CD4-positive, alpha-beta T cell (primary cell): ENCODE results near the gene EFCAB8. TPM values are rescaled to one million over a fixed set of nuclear protein-coding genes. Genes with fewer than 3 reads are reported as not detected.

Experiments
- ATAC-seq: fragments of 200-7000 bp; cut with Tn5 transposase; one replicate; pipeline ENCODE4 v1.10.0; 2022; ENCODE audit warnings: mild to moderate bottlenecking; ENCODE audit not compliant: poor library complexity
- CTCF ChIA-PET: fragments of 350-600 bp; sonication (Branson Sonifier 250); formaldehyde crosslinking; loops from one replicate; lab custom pipeline; 2021; ENCODE audit warnings: antibody characterized with exemption, inconsistent platforms; lab: Charles Lee
- POLR2A ChIA-PET: fragments of 350-600 bp; sonication (Branson Sonifier 250); formaldehyde crosslinking; loops from one replicate; lab custom pipeline; 2021; ENCODE audit warnings: antibody characterized with exemption, inconsistent platforms; lab: Charles Lee
- DNase-seq, 14 experiments: peaks; one replicate each; pipeline ENCODE4 v3.0.0-alpha.2; 2013 to 2020; ENCODE audit warnings: mixed read lengths in 2 of 14
- H3K27ac ChIP-seq, 2 donors: one replicate each; pipeline versions ENCODE4 v1.5.1 to v1.7.0; 2013; ENCODE audit warnings: low read length in 2 of 2, low read depth in 1 of 2, mild to moderate bottlenecking in 1 of 2
- H3K27me3 ChIP-seq, 2 experiments: 1 replicate in 1 of 2; 2 replicates in 1 of 2; pipeline versions ENCODE4 v1.6.1 to v1.7.0; 2013; ENCODE audit warnings: low read length in 2 of 2, control low read depth in 1 of 2, mild to moderate bottlenecking in 1 of 2, moderate library complexity in 1 of 2; ENCODE audit not compliant: insufficient read depth in 2 of 2, control insufficient read depth in 1 of 2
- H3K36me3 ChIP-seq: one replicate; pipeline ENCODE4 v1.6.1; 2013; ENCODE audit warnings: low read length, control low read depth; ENCODE audit not compliant: insufficient read depth
- H3K4me1 ChIP-seq: one replicate; pipeline ENCODE4 v1.6.1; 2013; ENCODE audit warnings: low read length, control low read depth; ENCODE audit not compliant: insufficient read depth
- H3K4me3 ChIP-seq: one replicate; pipeline ENCODE4 v1.5.1; 2013; ENCODE audit warnings: mild to moderate bottlenecking, low read length, moderate library complexity
- H3K9me3 ChIP-seq, 2 experiments: 1 replicate in 1 of 2; 2 replicates in 1 of 2; pipeline versions ENCODE4 v1.6.1 to v1.7.0; 2013; ENCODE audit warnings: low read length in 2 of 2, mild to moderate bottlenecking in 2 of 2, control low read depth in 1 of 2, moderate library complexity in 1 of 2; ENCODE audit not compliant: control insufficient read depth in 1 of 2, insufficient read depth in 1 of 2
- H3K27ac Mint-ChIP-seq: one replicate; pipeline ENCODE4 v1.8.0; 2020; ENCODE audit warnings: mixed read lengths
- H3K27me3 Mint-ChIP-seq: one replicate; pipeline ENCODE4 v1.8.0; 2021; ENCODE audit warnings: mixed read lengths
- H3K36me3 Mint-ChIP-seq: one replicate; pipeline ENCODE4 v1.8.0; 2021; ENCODE audit warnings: low read depth, mixed read lengths
- H3K4me1 Mint-ChIP-seq: one replicate; pipeline ENCODE4 v1.8.0; 2021; ENCODE audit warnings: low read depth, mixed read lengths
- H3K4me3 Mint-ChIP-seq: one replicate; pipeline ENCODE4 v1.8.0; 2020; ENCODE audit warnings: mild to moderate bottlenecking, mixed read lengths
- H3K9me3 Mint-ChIP-seq: one replicate; pipeline ENCODE4 v1.8.0; 2020; ENCODE audit warnings: mixed read lengths
- intact Hi-C, 2 experiments: fragments of 100-400 bp; cut with DNase I in 1 of 2; cut with micrococcal nuclease in 1 of 2; formaldehyde crosslinking; loops; one replicate each; pipeline versions ENCODE4 v1.15.1 to v1.9.0; 2023 to 2025; cut with DNase I, micrococcal nuclease
- polyA plus RNA-seq, 2 donors: library from polyadenylated mRNA; unstranded; fragments of 120-200 nt; gene quantifications; one replicate each; pipeline ENCODE4 v1.2.1, GENCODE V29; 2013
- total RNA-seq, 174 experiments: library from RNA in 2 of 174; stranded (reverse) in 2 of 174; gene quantifications; one replicate each; pipeline ENCODE4 v1.2.3 and lab custom pipeline; 2021 to 2026
- TF ChIP-seq, protein P1 (sequence below): fragments of 200-600 bp; IDR thresholded peaks from one replicate; pipeline ENCODE4 v1.8.0; 2022; ENCODE audit warnings: antibody characterized with exemption, mild to moderate bottlenecking

The EFCAB8 gene, protein sequence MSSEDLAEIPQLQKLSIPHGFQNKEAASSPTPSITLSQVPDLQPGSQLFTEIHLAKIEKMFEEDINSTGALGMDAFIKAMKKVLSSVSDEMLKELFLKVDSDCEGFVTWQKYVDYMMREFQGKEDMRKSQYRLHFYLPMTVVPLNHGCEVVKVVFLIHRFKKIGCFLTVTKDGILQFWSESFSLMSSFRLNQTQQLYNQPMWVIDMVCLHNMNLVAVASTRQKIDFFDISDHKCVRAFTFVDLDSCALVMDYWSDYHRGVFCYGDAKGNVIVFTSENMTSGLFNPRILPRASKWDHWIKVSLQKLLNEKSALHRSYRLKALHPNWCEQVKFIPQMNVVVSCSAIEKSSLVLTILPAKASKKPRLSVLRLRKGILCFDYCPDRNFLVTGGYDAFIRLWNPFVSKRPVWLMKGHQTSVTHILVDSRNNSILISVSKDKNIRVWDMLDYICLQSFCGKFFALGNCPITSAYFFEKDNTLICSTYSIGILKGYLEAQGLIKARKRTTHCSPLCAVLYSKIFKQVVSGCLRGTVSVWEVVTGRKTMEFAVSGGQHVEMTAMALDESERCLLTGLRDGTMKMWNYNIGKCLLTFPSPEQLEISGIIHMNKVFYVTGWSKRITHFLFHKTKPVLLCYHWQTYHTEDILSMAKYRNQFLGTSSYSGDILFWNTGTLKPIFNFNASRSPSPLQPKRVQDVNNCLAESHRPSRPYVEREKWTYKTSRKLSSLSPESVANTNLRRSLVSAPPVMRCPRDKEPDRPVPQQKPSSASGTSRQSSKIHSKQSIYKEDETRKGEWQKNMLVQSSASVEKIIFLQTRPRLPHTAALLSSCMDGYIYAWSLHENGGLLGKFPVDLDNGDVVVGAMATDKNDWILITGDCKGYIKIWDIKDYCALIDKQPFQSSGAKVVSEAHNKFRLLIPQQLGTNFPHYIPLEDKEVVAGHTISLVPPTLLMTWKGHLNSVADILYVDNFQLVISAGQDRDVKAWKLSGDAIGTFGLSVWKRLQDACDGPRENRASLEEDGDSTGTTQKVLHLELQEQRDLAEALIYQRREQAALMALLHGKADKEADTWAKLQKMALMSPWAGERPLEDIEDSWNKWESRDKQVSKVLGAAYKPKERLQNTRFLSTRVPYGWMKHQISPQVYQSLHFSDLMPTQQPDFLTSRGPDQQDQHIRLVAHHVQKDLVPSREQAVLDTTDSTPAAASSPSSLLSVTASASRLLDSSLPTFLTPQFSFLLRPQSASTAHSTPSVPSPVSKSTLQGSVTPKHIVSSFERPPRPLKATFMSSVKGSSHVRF
- 1 to 10 TPM in 1 of 2 experiments, under 1 TPM in 1; 0.81 to 2.5 TPM for total RNA-seq
- polyA plus RNA-seq (2013, experiment 1 of 2) = 0.59 TPM
- polyA plus RNA-seq (2013, experiment 2 of 2) = 0.46 TPM
- total RNA-seq (lab: John Stamatoyannopoulos, UW) = 0.25 to 6.9 (median 1.8) reads per million in 172 experiments

DNA sequence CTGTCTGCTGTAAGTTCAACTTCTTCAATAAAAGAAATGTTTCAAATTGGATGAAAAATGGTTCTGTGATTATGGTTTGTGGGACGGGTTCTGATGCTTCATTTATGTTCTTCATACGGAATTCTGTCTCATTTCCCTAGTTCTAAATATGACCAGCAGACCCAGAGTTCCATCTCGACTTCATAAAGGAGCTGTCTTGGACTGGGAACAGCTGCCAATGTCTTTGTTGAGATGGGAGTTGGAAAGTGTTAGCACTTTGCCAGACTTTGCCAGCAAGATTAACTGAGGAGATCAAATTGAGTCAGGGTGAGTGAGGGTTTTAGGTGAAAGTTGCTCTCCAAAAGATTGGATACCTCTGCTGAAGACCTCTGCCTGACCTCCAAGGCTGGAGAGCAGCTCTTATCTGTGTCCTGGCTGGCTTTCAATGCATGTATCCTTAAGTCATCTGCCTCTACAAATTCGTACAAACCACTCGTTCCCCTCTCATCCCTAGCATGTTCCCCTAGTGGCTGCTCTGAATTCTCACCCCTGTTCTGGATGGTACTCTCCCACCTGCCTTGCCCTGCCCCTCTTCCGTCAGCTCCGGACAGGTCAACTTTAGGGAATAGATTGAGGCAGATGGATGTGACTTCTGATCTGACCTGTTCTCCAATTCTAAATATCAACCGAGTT is at the start of gene EFCAB8:
Gene EFCAB8, plus strand, starts transcription at position 223 of the 672 bp plus-strand sequence. CDS start 4,870 bp downstream, outside the sequence.
- no peaks in the 10 kb centered on the region for H3K9me3 ChIP-seq
- Mint-ChIP-seq H3K4me3 (no peak within 1 kb of the TSS), H3K9me3 (no peaks in the 10 kb centered on the region), H3K36me3 (peaks cover 49% of the 10 kb centered on the region), H3K4me1 (peaks cover 36% of the 10 kb centered on the region), H3K27ac (peak within 1 kb of the TSS; percentile 58), H3K27me3 (no peaks in the 10 kb centered on the region)
- H3K4me3 ChIP-seq = no peak within 1 kb of the TSS
- H3K27me3 ChIP-seq = no peaks in the 10 kb centered on the region
- H3K27ac ChIP-seq = no peak within 1 kb of the TSS
- peaks cover 5% of the 10 kb centered on the region for H3K4me1 ChIP-seq
- intact Hi-C loops = no loop called here
- POLR2A ChIA-PET = no interaction called here
- peaks cover 13% of the 10 kb centered on the region for H3K36me3 ChIP-seq
- DNase-seq = no peak
- ATAC-seq = no peak
- TF ChIP-seq, protein P1, sequence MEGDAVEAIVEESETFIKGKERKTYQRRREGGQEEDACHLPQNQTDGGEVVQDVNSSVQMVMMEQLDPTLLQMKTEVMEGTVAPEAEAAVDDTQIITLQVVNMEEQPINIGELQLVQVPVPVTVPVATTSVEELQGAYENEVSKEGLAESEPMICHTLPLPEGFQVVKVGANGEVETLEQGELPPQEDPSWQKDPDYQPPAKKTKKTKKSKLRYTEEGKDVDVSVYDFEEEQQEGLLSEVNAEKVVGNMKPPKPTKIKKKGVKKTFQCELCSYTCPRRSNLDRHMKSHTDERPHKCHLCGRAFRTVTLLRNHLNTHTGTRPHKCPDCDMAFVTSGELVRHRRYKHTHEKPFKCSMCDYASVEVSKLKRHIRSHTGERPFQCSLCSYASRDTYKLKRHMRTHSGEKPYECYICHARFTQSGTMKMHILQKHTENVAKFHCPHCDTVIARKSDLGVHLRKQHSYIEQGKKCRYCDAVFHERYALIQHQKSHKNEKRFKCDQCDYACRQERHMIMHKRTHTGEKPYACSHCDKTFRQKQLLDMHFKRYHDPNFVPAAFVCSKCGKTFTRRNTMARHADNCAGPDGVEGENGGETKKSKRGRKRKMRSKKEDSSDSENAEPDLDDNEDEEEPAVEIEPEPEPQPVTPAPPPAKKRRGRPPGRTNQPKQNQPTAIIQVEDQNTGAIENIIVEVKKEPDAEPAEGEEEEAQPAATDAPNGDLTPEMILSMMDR = no peak
- CTCF ChIA-PET = interaction anchor here (0.6 kb wide), 1 partner anchor 17 kb away, joined by 3 read pairs; no protein-coding TSS in a partner anchor

DNA sequence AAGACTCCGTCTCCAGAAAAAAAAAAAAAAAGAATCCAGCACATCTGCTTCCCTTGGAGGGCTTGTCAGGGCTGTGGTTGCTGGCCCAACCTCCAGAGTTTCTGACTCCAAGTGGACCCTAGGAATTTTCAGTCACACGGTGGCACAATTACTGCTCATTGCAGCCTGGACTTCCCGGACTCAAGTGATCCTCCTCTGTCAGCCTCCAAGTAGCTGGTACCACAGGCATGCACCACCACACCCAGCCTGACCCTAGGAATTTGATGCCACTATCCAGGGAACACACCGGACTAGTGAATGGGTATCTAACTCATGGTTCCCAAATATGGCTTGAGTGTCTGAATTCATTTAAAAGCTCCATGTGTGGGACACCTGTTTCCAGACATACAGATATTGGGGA is 48.8 kb upstream of the EFCAB8 start:
- POLR2A ChIA-PET = interaction anchor here (0.6 to 1.3 kb wide), 2 partner anchors 10 to 67 kb away, joined by 3 to 4 read pairs; partner anchors contain the start of gene MAPRE1
- CTCF ChIA-PET = no interaction called here
- peaks cover 4% of the 10 kb centered on the region for H3K4me1 Mint-ChIP-seq
- intact Hi-C loops = loop anchor here in 1 of 2 experiments (10.0 kb wide), 1 partner anchor 1185 kb away; the partner anchor contains the start of gene RALY
- no peak overlapping the region for H3K4me3 Mint-ChIP-seq
- ATAC-seq = no peak
- Histone ChIP-seq H3K4me3 (no peak overlapping the region), H3K9me3 (no peaks in the 10 kb centered on the region), H3K4me1 (no peaks in the 10 kb centered on the region), H3K27me3 (no peaks in the 10 kb centered on the region), H3K27ac (no peak overlapping the region), H3K36me3 (no peaks in the 10 kb centered on the region)
- no peak for DNase-seq
- H3K36me3 Mint-ChIP-seq = no peaks in the 10 kb centered on the region
- no peaks in the 10 kb centered on the region for H3K27me3 Mint-ChIP-seq
- no peaks in the 10 kb centered on the region for H3K9me3 Mint-ChIP-seq
- TF ChIP-seq, protein P1 = no peak
- no peak overlapping the region for H3K27ac Mint-ChIP-seq
